ENCODE measurements around the gene IL27RA.

DNA sequence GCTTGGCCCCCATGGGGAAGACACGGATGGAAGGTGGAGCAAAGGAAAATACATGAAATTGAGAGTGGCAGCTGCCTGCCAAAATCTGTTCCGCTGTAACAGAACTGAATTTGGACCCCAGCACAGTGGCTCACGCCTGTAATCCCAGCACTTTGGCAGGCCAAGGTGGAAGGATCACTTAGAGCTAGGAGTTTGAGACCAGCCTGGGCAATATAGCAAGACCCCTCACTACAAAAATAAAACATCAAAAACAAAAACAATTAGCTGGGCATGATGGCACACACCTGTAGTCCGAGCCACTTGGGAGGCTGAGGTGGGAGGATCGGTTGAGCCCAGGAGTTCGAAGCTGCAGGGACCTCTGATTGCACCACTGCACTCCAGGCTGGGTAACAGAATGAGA lies 20.9 kb downstream of the IL27RA start:
- TF ChIP-seq POLR2AphosphoS5 (IDR thresholded peaks at IDR 0.05; ENCODE audit: low read depth, low read length) (no peak), SIN3A (IDR thresholded peaks at IDR 0.05; ENCODE audit: borderline replicate concordance, insufficient read depth, low read length) (no peak), TAF1 (IDR thresholded peaks at IDR 0.05; ENCODE audit: borderline replicate concordance, insufficient read depth, low read length) (no peak)
- TF ChIP-seq, protein P1, sequence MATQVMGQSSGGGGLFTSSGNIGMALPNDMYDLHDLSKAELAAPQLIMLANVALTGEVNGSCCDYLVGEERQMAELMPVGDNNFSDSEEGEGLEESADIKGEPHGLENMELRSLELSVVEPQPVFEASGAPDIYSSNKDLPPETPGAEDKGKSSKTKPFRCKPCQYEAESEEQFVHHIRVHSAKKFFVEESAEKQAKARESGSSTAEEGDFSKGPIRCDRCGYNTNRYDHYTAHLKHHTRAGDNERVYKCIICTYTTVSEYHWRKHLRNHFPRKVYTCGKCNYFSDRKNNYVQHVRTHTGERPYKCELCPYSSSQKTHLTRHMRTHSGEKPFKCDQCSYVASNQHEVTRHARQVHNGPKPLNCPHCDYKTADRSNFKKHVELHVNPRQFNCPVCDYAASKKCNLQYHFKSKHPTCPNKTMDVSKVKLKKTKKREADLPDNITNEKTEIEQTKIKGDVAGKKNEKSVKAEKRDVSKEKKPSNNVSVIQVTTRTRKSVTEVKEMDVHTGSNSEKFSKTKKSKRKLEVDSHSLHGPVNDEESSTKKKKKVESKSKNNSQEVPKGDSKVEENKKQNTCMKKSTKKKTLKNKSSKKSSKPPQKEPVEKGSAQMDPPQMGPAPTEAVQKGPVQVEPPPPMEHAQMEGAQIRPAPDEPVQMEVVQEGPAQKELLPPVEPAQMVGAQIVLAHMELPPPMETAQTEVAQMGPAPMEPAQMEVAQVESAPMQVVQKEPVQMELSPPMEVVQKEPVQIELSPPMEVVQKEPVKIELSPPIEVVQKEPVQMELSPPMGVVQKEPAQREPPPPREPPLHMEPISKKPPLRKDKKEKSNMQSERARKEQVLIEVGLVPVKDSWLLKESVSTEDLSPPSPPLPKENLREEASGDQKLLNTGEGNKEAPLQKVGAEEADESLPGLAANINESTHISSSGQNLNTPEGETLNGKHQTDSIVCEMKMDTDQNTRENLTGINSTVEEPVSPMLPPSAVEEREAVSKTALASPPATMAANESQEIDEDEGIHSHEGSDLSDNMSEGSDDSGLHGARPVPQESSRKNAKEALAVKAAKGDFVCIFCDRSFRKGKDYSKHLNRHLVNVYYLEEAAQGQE (IDR thresholded peaks at IDR 0.05; ENCODE audit: insufficient read depth in 1 of 2, low read depth in 2 of 2, low read length in 2 of 2): no peak

Measured in PFSK-1 (cell line).